ENCODE data around the gene REELD1.

The REELD1 gene

DNA sequence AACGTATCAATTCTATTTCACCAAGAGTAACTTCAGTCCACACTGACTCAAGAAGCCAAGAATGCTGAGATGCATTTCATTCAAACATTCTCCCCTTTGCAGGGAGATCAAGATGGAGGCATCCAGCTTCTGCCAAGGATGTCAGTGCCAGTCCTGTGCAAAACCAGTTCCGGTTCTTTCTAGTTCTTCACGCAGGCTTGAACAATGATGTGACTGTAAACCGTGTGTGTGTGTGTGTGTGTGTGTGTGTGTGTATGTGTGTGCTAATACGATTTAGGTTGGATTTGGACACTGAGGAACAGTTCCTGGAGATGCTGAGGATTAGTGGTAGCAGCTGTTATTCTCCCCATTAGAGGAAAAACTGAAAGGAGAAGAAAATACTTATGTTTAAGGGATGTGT is at the start of gene REELD1:
Gene REELD1 (plus strand): TSS at position 301 of the 400 bp plus-strand sequence. CDS start 2,415 bp downstream, outside the sequence.
- no peak for DNase-seq (ENCODE audit: low read depth, low spot score)

DNA sequence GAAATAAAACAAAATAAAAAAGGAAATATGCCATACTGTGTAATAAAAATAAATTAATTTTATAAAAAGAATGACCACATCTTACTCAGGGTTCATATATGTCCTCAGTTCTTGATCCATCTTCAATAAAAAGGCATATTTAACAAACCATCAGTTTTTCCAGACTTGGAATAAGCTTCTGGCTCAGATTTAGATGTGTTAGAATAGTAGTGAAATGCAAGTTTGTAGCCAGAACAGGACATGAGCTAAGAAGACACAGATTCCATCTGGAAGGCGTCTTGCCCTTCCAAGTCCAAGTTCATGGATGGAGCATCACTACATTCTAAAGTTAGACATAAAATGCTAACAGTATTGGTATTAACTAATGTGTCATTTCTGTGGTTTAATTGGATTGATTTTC is 49.1 kb upstream of the REELD1 start:
- no peak for DNase-seq (ENCODE audit: low read depth, low spot score)

DNA sequence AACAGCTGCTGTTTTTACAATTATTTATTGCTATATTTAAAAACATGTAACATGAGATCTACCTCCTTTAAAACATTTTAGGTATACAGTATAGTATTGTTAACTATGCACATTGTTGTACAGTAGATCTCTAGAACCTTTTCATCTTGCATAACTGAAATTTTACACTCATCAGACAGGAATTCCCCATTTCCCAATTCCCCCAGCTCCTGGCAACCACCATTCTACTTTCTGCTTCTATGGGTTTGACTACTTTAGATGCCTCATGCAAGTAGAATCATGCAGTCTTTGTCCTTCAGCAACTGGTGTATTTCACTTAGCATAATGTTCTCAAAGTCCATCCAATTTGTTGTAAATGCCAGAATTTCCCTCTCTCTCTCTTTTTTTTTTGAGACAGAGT is 48.5 kb upstream of the REELD1 start:
- DNase-seq (ENCODE audit: low read depth, low spot score) = no peak

DNA sequence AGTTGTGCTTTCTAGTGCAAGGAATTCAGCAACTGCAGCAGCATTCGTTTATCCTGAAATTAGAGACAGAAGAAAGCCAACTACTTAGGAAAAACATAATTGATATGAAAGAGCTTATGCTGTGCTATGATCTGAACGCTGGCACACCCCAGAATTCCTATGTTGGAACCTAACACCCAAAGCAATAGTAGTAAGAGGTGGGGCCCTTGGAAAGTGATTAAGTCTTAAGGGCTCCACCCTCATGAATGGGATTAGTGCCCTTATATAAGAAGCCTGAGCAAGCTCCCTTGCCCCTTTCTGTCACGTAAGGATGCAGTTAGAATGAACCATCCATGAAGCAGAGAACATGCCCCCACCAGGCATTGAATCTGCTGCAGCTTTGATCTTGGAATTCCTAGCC is 44.2 kb upstream of the REELD1 start:
- DNase-seq (ENCODE audit: low read depth, low spot score) = no peak

DNA sequence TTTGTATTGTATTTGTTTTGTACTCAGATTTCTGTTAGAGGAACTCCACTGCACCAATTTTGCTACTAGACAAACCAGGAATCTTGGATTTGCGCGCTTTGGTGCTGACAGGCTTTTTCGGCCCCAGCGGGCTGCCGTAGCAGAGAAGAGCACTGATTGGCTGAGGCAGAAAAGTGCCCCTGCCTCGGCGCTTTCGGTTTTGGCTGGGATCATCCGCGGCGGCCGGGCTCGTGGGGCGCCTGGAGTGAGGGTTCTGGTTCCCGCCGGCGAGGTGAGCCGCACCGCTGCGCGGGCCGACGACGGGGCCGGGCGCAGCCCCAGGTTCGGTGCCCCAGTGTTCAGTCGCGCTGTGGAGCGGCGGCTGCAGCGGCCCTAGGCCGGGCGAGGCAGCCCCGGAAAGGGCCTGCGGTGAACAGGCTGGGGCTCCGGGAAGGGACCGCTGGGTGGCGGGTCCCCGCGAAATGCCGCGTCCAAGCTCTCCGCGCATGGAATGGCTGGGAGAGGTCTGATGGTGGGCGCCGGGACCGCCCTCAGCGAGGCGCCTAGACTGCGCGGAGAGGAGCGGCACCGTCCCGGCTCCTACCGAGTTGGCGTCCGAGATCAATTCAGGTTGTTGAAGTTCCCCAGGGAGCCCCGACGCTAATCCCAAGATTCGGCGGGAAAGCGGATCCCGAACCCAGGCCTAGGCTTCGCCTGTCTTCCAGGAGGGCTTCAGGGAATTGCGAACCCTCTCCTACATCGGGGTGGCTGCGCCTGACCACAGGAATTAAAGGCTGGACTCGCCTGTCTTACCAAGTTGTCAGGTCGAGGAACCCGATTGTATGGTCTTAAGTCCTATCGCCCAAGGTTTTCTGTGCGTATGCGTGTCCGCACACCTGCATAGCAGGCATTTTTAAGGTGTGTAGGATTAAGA is 38.5 kb upstream of the REELD1 start, which contains the start of gene LSM6:
Gene LSM6 (plus strand): TSS at position 178 of the 913 bp plus-strand sequence. CDS start 7,204 bp downstream, outside the sequence.
- DNase-seq (ENCODE audit: low read depth, low spot score) = peak; percentile 57

DNA sequence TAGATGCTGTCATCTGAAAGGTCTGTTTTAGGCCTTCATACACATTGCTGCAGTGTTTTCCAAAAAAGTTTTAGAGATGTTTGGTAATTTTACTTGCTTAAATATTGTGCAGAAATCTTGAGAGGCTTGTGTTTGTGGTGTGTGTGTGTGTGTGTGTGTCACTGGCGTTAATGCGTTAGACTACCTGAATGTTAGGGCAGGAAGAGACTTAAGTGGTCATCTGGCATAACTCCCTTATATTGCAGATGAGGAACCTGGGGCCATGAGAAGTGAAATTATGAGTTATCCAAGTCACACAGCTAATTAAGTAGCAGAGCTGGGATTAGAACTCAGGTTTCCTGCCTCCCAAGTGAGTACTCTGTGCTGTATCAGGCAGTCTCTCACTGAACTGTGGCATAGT is 37.4 kb upstream of the REELD1 start:
- DNase-seq (ENCODE audit: low read depth, low spot score) = no peak

DNA sequence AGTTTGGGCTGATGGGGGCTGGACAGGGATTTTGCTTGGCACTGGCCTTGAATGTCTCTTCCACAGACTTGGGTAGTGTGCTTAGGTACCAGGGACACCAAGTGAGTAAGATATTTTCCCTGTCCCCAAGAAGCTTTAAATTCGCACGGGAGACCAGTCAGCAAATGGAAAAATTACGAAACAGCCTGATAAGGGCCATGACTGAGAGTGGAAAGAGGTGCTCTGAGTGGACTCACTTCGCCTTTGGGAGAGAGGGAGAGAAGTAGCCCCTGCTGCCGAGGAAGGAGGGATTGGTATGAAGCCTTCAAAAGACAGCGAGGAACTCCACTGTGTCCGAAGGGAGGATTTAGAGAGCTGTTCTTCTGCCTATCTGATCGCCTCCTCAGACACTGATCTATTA is 36.2 kb upstream of the REELD1 start:
- DNase-seq (ENCODE audit: low read depth, low spot score) = no peak

DNA sequence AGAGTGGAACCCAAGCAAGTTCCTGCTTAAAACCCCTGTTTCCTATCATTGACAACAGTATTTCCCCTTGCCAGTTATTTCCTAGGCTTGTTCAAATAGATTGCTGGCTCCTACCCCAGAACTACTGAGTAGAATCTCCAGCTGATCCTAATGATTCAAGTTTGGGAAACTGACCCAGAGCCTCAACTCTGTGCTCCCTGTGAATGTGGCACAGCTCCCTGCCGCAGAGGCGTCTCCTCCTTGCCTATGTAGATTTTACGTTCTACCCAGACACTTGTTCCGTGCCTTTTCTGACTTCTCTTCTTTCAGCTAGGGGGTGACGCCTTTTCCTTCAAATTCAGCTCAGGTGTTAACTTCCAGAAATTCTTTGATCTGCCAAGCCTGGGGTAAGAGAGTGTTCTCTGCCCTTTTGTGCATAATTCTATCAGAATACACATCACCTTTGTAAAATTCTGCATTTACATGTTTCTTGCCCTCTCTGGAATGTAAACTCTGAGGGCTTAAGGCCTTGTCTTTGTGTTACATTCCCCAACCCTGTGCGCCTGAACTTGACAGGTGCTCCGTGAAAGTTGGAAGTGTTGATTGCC is 34.5 kb upstream of the REELD1 start:
- DNase-seq (ENCODE audit: low read depth, low spot score) = no peak

DNA sequence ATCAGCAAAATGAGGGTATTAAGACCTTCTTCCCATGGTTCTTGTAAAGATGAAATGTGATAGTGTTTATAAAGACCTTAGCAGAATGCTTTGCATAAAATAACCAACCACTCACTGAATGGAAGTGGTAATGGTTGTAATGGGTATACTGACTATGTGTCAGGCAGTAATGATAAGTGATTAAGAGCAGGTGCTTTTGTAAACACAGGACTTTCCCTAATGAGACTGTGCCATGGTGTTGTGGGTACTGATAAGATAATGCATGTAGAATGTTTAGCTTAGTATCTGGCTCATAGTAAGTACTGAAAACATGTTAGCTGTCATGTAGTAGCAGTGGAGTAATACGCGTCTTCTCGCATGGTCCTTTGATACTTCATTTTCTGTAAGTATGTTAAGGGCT is 31.9 kb upstream of the REELD1 start:
- DNase-seq (ENCODE audit: low read depth, low spot score) = no peak

DNA sequence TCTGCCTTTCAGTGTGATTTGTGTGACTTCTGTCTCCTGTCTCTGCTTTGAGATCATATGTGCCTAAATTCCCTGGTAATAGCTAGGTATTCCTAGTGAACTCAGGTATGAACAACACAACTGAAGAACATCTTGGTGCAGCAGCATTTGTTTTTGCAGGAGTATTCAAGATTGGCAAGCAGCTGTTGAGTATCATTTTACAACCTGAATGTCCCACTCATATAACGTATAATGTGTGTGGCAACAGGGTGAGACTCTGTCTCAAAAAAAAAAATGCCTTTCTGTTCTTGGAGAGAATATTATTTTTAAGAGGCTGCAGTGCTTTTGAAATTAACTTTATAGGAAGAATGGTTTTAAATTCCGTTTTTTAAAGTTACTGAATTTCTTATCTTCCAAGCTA is 31.1 kb upstream of the REELD1 start:
- DNase-seq (ENCODE audit: low read depth, low spot score) = no peak

DNA sequence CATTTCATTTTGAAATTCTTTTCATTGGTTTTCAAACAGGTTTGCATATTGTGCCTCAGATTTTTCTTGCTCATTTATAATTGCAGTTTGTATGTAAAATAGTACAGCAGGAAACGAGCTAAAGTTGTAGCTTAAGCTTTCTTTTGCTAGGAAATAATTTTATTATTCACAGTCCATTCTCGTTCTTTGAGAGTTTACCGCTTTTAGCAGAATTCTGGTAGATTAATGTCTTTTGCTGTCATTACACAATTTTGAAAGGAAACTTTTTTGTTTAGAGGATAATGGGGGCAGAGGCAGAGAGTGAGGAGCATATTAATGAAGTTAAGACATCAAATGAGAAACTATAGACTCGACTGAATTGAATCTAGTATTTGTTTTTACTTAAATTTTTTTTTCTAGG is 28.3 kb upstream of the REELD1 start:
- DNase-seq (ENCODE audit: low read depth, low spot score) = no peak

DNA sequence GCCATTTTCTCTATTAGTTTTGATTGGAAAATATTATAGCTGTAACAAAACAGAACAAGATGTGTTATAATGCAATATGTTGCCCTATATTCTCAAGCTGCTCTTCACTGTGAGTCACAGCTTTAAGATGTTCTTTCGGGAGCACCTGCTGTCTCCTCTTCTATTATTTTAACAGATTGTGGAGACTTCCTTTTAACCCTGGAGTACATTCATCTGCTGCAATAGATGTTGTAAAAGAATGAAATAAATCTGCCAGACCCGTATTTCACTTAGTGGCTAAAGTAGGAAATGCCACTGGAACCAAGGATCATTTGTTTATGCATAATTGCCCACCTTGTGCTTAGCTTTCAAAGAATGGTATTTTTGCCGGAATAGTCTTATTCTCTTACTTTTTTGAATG is 27.7 kb upstream of the REELD1 start:
- DNase-seq (ENCODE audit: low read depth, low spot score) = no peak

DNA sequence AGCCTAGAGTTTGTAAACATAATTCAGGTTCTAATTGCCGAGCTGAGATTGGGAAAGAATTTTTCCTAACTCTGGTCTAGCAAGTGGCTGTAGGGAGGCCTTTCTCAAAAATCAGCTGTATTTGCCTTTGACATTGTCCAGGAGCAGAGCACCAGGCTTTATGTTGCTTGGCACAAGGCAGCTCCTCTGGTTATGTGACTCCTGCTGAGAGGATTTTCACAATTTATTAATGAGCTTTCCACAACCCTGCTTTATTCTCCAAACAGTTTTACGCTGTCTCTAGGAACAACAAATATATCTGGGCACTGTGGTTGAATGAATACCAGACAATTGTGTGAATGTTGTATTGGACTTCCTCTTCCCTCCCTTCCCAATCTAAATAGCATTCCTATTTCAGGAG is 23.9 kb upstream of the REELD1 start:
- DNase-seq (ENCODE audit: low read depth, low spot score) = no peak

DNA sequence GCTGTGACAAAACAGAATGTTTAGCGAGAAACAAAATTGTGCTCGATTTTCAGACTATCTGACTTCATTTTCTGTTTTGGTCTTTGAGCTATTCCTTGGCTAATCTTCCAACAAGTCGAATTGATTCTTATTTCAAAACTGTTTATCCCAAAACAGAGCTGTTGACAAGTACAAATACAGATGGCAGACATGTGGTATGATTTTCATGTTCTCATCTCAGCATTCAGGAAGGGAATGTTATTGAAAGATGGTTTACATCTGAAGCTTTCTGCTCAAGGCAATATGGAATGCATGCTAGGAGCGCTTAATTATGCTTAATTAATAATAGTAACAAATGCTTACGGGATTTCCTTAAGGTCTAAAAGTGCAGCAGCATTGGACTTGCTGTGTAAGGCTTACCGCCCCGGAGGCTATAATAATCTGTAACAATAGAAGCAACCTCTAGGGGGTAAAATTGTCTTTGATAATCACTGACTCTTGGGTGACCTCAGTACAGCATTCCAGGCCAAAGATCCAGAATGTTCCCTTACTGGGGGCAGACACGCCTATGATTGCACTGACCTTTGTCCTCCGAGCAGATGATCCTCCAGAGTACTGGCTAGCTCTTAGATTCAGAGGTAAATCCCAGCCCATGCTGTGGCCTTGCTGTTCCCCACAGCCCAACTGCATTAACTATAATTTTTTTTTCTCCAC is 22.4 kb upstream of the REELD1 start:
- DNase-seq (ENCODE audit: low read depth, low spot score) = no peak

DNA sequence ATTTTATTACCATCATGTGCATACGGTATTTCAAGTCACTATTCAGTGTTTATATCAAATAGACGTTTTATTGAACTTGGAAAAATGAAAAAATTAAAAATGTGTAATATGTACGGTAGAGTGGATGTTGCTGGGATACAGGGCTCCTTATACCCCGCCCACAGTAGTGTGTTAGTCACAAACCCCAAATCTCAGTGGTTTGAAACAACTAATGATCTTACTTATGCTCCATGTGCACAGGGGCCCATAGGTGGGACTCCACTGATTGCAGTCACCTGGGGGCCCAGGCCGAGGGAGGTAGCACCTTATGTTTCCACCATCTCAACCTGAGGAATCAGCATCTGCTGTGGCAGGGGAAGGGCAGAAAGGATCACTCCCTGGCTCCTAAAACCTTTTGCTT is 20.7 kb upstream of the REELD1 start:
- DNase-seq (ENCODE audit: low read depth, low spot score) = no peak

DNA sequence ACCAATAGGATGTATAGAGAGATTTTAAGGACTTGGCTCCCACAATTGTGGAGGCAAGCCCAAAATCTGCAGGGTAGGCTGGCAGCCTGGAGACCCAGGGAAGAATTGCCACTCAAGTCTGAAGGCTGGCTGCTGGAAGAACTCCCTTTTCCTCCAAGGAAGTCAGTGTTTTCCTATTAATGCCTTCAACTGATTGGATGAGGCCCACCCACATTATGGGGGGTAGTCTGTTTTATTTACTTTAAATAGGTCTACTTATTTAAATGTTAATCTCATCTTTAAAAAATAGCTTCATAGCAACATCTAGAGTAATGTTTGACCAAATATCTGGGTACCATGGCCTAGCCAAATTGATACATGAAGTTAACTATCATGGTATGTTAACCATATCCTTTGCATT is 20.1 kb upstream of the REELD1 start:
- no peak for DNase-seq (ENCODE audit: low read depth, low spot score)

DNA sequence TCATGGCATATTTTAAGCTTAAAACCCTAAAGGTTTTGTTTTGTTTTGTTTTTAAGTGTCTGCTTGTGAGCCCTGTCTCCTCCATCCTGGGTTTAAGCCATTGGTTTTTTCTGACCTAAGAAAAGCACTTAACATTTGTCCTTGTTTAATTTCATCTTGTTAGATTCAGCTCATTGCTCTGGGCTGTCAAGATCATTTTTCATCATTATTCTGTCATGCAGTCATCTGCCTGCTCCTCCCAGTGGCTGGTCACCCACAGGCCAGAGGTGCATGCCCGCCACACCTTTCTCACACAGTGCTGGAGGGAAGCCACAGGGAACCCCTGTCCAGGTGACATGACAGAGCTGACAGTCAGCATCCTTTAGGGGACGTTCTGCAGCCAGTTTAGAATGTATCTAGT is 11.7 kb upstream of the REELD1 start:
- no peak for DNase-seq (ENCODE audit: low read depth, low spot score)

DNA sequence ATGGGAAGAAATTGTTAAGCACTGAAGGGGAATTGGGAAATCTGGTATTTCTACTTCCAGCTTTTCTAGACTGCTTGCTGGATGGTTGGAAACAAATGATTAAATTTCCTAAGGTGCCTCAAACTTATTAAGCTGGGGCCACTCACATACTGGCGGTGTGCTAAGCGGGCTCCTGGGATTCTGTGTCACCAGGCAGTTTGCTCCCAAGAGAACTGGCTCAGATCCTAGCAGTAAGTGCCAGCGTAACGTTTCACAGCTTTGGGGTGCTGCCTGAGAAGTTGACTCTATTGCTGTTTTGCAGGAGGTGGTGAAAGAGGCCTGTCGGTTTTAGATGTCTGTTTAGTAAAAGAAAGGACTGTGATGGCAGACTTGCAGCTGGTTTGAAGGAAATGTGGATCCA is 6.9 kb upstream of the REELD1 start:
- DNase-seq (ENCODE audit: low read depth, low spot score) = no peak

DNA sequence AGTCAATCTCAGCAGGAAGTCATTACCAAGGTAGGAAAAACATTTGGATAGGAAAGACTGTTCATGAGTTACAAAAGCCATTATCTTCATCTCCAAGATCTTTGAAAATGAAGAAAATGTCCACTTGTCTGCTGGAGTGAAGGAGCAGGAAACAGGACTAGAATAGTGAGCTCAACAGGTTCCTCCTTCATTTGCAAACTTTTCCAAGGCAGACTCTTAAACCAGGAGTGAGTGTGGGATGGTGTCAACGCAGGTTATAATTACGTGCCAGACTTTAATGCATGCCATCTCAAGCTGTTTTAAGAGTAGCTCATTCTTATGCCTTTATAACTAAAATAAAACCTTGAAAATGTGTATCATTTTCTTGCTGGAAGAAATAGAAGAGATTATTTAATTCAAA is 3.4 kb upstream of the REELD1 start:
- DNase-seq (ENCODE audit: low read depth, low spot score) = no peak

DNA sequence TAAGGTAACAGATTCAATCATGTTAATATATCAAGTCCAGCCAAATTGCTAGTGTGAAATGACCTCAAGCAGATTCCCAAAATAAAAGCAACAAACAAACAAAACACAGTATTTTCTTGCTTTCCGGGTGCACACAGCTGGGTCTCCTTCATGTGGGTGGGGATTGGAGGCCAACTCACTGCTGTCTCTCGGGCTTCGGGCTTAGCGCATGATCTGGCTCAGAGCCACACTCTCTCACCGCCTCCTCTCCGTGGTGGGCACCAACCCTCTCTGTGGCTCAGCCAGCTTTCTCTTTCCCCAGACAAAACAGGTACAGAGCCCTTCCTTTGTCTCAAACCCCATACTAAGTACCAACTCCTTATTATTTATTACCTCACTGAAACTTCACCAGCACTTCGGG is 2.9 kb upstream of the REELD1 start:
- no peak for DNase-seq (ENCODE audit: low read depth, low spot score)

DNA sequence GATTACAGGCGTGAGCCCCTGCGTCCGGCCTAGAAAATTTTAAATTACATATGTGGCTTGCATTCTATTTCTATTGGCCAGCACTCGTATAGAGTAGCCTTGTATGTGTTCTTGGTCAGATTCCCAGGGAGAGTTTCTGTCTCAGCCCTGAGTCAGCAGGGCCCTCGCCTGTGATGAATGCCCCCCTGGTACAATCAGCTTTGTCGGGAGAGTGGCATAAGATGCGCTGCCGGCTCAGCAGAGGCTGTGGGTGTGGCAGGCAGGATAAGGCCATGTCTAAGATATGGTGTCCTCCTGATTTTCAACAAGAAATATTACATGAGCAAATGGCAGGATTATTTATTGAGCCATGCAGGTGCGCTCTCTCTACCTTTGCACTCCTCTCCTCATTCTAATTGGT is 1.6 kb upstream of the REELD1 start:
- no peak for DNase-seq (ENCODE audit: low read depth, low spot score)

DNA sequence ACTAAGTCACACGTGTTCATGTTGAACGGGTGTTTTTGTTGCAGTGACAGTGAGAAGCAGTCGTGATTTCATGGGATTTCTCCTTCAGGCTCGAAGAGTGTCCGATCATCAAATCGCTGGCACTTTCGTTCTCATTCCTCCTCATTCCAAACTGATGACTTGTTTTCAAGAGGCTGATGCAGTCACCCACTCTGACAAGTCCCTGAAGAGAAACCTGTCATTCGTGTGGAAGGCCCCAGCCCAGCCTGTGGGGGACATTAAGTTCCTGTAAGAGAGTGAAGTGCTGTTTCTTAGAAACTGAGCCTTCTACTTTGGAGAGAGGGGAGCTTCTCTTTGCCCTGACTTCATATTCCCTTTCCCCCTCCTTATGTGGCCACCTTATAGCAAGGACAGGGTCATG is 8.0 kb downstream of the REELD1 start:
- no peak for DNase-seq (ENCODE audit: low read depth, low spot score)

Measured in smooth muscle cell of the brain vasculature (primary cell).